Activated T-helper 17 cell treated with anti-CD3 and anti-CD28 coated beads, Interleukin-2, amount 50 U/mL, for 72 hours (primary cell): Measurements from ENCODE around the gene BEND7. TPM values are rescaled to one million over a fixed set of nuclear protein-coding genes. Genes with fewer than 3 reads are reported as not detected.

Source experiments
- ATAC-seq: fragments of 150-1000 bp; cut with Tn5 transposase; replicated peaks from 2 replicates; pipeline ENCODE4 v1.10.0; 2021; ENCODE audit warnings: mild to moderate bottlenecking, moderate library complexity
- H3K27ac Mint-ChIP-seq: one replicate; pipeline ENCODE4 v1.8.0; 2022; ENCODE audit warnings: mixed read lengths
- H3K27me3 Mint-ChIP-seq: one replicate; pipeline ENCODE4 v1.8.0; 2022; ENCODE audit warnings: mixed read lengths
- H3K36me3 Mint-ChIP-seq: one replicate; pipeline ENCODE4 v1.8.0; 2022; ENCODE audit warnings: low read depth, mild to moderate bottlenecking, mixed read lengths
- H3K4me1 Mint-ChIP-seq: one replicate; pipeline ENCODE4 v1.8.0; 2022; ENCODE audit warnings: mixed read lengths
- H3K4me3 Mint-ChIP-seq: one replicate; pipeline ENCODE4 v1.8.0; 2022; ENCODE audit warnings: mild to moderate bottlenecking, mixed read lengths
- H3K9me3 Mint-ChIP-seq: one replicate; pipeline ENCODE4 v1.8.0; 2022; ENCODE audit warnings: mixed read lengths
- total RNA-seq, 2 donors: library from RNA; stranded (reverse); gene quantifications; one replicate each; pipeline ENCODE4 v1.2.3, GENCODE V29; 2022

Gene BEND7
- total RNA-seq, 2 donors from 2014 or later = not detected

- no peaks in the 10 kb centered on the region for H3K4me1 Mint-ChIP-seq
- H3K27me3 Mint-ChIP-seq = peaks cover 24% of the 10 kb centered on the region
- no peak overlapping the region for H3K4me3 Mint-ChIP-seq
- ATAC-seq = no peak
- H3K27ac Mint-ChIP-seq = no peak overlapping the region
- no peaks in the 10 kb centered on the region for H3K9me3 Mint-ChIP-seq
- H3K36me3 Mint-ChIP-seq = no peaks in the 10 kb centered on the region
Observed at GRCh38 chr10:13481690-13482089, 47.1 kb downstream of the BEND7 start.

- Mint-ChIP-seq H3K27me3 (peaks cover 7% of the 10 kb centered on the region), H3K4me3 (no peak overlapping the region), H3K4me1 (no peaks in the 10 kb centered on the region), H3K36me3 (no peaks in the 10 kb centered on the region), H3K27ac (no peak overlapping the region), H3K9me3 (no peaks in the 10 kb centered on the region)
- no peak for ATAC-seq
Observed at GRCh38 chr10:13475124-13475523, 53.7 kb downstream of the BEND7 start.

- ATAC-seq = no peak
- Mint-ChIP-seq H3K4me3 (no peak overlapping the region), H3K36me3 (no peaks in the 10 kb centered on the region), H3K9me3 (no peaks in the 10 kb centered on the region), H3K27me3 (peaks cover 5% of the 10 kb centered on the region), H3K27ac (no peak overlapping the region), H3K4me1 (no peaks in the 10 kb centered on the region)
Observed at GRCh38 chr10:13473986-13474385, 54.8 kb downstream of the BEND7 start.

DNA sequence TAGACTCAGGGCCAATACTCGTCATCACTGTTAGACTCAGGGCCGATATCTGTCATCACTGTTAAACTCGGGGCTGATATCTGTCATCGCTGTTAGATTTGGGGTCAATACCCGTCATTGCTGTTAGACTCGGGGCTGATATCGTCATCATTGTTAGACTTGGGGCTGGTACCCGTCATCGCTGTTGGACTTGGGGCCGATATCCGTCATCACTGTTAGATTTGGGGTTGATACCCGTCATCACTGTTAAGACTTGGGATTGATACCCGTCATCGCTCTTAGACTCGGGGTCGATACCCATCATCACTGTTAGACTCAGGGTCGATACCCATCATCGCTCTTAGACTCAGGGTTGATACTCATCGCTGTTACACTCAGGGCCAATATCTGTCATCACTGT is 56.5 kb downstream of the BEND7 start:
- no peak for ATAC-seq
- Mint-ChIP-seq H3K4me1 (no peaks in the 10 kb centered on the region), H3K27ac (no peak overlapping the region)

DNA sequence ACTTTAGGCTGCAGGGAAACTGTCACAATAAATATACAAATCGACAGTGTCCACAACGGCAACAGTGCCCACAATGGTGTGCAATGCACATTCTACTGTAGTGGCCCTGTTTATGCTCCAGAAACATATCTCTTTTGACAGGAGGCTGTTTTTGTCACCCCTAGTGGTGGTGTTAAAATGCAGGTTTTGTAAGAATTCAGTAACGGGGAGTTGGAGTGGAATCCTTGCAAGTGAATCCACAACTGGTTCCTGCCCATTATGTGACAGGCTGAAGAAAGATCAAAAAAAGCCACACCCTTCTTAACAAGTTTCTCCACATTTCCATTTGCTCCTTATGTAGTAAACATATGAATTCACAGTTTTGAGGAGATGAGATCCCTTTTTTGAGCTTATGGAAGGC is 58.5 kb downstream of the BEND7 start:
- no peak overlapping the region for H3K27ac Mint-ChIP-seq
- H3K36me3 Mint-ChIP-seq = no peaks in the 10 kb centered on the region
- no peak for ATAC-seq
- H3K4me3 Mint-ChIP-seq = no peak overlapping the region
- H3K9me3 Mint-ChIP-seq = no peaks in the 10 kb centered on the region
- no peaks in the 10 kb centered on the region for H3K27me3 Mint-ChIP-seq
- H3K4me1 Mint-ChIP-seq = no peaks in the 10 kb centered on the region

More for the DNA sequence above, 56.5 kb downstream of the BEND7 start:
- no peak overlapping the region for H3K4me3 Mint-ChIP-seq
- no peaks in the 10 kb centered on the region for H3K27me3 Mint-ChIP-seq
- H3K36me3 Mint-ChIP-seq = no peaks in the 10 kb centered on the region
- no peaks in the 10 kb centered on the region for H3K9me3 Mint-ChIP-seq

DNA sequence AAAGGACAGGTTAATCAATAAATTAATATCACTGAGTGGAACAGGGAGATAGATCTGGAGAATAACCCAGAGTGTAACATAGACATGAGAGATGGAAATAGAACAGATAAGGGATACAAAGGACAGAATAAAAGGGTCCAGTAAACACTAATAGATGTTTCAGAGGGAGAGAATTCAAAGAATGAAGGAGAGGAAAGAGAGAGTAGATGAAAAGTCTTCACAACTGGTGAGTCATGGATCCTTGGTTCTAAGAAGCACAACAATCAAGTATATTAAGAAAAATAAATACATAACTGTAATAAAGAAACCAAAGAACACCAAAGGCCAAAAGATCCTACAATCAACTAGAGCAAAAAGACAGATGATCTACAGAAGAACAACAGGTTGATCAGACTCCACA is 66.3 kb downstream of the BEND7 start:
- H3K9me3 Mint-ChIP-seq = peaks cover 12% of the 10 kb centered on the region
- H3K36me3 Mint-ChIP-seq = no peaks in the 10 kb centered on the region
- no peaks in the 10 kb centered on the region for H3K4me1 Mint-ChIP-seq
- no peak overlapping the region for H3K27ac Mint-ChIP-seq
- no peak for ATAC-seq
- H3K27me3 Mint-ChIP-seq = peaks cover 27% of the 10 kb centered on the region
- H3K4me3 Mint-ChIP-seq = no peak overlapping the region

DNA sequence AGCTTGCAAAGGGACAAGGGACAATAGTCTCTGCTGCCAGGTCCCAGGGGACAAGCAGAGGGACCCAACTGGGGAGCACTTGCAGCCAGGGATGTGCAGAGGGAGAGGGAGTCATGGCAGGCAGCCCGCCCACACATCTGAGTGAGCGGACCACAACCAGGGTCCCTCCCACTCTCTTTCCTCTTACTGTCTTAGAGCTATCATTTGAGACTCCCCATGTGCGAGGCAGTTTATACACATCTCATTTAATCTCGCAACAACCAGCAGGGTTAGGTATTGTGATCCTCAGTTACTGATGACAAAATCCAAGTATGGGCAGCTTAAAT is 70.2 kb downstream of the BEND7 start:
- Mint-ChIP-seq H3K36me3 (no peaks in the 10 kb centered on the region), H3K27me3 (peaks cover 38% of the 10 kb centered on the region), H3K4me1 (peaks cover 6% of the 10 kb centered on the region), H3K9me3 (peaks cover 12% of the 10 kb centered on the region), H3K4me3 (no peak overlapping the region), H3K27ac (no peak overlapping the region)
- ATAC-seq = no peak

- H3K27ac Mint-ChIP-seq = no peak overlapping the region
- H3K9me3 Mint-ChIP-seq = peaks cover 12% of the 10 kb centered on the region
- H3K4me3 Mint-ChIP-seq = no peak overlapping the region
- peaks cover 38% of the 10 kb centered on the region for H3K27me3 Mint-ChIP-seq
- H3K4me1 Mint-ChIP-seq = peaks cover 6% of the 10 kb centered on the region
- H3K36me3 Mint-ChIP-seq = no peaks in the 10 kb centered on the region
- no peak for ATAC-seq
Observed at GRCh38 chr10:13457958-13458686, 70.7 kb downstream of the BEND7 start.

DNA sequence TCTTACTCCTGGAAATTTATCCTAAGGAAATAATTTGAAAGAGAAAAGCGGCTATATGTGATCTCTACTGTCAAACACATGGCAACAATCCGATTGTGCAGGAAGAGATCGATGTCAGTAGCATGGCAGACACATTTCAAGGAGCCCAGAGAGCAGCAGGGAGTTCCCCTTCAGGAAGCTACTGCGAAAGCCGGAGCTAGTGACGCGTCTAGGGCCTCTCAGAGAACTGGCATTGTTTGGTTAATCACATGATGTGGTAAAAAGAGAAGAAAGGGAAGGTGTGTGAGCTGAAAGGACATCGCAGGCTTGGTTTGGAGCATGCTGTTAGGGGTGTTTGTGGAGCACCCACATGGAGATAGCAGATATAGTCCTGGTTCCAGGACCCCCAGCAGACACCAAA is 74.9 kb downstream of the BEND7 start:
- peak; percentile 81 for ATAC-seq
- H3K4me3 Mint-ChIP-seq = no peak overlapping the region

GRCh38 chr10:13450069-13450468 is 78.7 kb downstream of the BEND7 start:
- no peak overlapping the region for H3K4me3 Mint-ChIP-seq
- no peaks in the 10 kb centered on the region for H3K9me3 Mint-ChIP-seq
- no peaks in the 10 kb centered on the region for H3K36me3 Mint-ChIP-seq
- H3K27me3 Mint-ChIP-seq = peaks cover 21% of the 10 kb centered on the region
- ATAC-seq = no peak
- H3K4me1 Mint-ChIP-seq = peaks cover 6% of the 10 kb centered on the region
- H3K27ac Mint-ChIP-seq = no peak overlapping the region

More for the DNA sequence above, 74.9 kb downstream of the BEND7 start:
- peaks cover 6% of the 10 kb centered on the region for H3K4me1 Mint-ChIP-seq
- H3K9me3 Mint-ChIP-seq = no peaks in the 10 kb centered on the region
- peaks cover 33% of the 10 kb centered on the region for H3K27me3 Mint-ChIP-seq
- H3K27ac Mint-ChIP-seq = no peak overlapping the region
- no peaks in the 10 kb centered on the region for H3K36me3 Mint-ChIP-seq

- H3K9me3 Mint-ChIP-seq = no peaks in the 10 kb centered on the region
- no peak for ATAC-seq
Observed at GRCh38 chr10:13449296-13449695, 79.5 kb downstream of the BEND7 start.

DNA sequence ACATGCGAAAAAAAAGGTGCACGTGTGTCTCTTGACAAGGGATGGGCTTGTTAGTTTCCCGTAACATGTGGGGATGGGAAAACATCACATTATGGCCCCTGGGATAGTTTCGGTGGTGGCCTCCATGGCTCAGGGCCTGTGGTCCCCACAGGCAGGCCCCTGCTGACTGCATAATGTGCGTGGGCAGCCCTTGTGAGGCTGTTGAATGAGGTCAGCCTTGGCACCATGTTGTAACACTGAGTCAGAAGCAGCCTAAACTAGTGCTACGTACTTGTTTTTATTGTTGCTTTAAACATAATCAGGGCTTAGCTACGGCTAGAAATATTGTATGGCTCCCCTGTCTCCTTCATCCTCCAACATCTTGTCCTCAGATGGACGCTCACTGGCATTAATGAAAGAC is 80.6 kb downstream of the BEND7 start:
- H3K4me3 Mint-ChIP-seq = no peak overlapping the region
- H3K4me1 Mint-ChIP-seq = no peaks in the 10 kb centered on the region
- no peaks in the 10 kb centered on the region for H3K36me3 Mint-ChIP-seq
- no peak for ATAC-seq
- H3K27me3 Mint-ChIP-seq = peaks cover 13% of the 10 kb centered on the region
- H3K27ac Mint-ChIP-seq = no peak overlapping the region
- H3K9me3 Mint-ChIP-seq = no peaks in the 10 kb centered on the region

More at GRCh38 chr10:13449296-13449695, 79.5 kb downstream of the BEND7 start:
- Mint-ChIP-seq H3K27me3 (peaks cover 18% of the 10 kb centered on the region), H3K4me1 (peaks cover 6% of the 10 kb centered on the region), H3K36me3 (no peaks in the 10 kb centered on the region), H3K27ac (no peak overlapping the region), H3K4me3 (no peak overlapping the region)

DNA sequence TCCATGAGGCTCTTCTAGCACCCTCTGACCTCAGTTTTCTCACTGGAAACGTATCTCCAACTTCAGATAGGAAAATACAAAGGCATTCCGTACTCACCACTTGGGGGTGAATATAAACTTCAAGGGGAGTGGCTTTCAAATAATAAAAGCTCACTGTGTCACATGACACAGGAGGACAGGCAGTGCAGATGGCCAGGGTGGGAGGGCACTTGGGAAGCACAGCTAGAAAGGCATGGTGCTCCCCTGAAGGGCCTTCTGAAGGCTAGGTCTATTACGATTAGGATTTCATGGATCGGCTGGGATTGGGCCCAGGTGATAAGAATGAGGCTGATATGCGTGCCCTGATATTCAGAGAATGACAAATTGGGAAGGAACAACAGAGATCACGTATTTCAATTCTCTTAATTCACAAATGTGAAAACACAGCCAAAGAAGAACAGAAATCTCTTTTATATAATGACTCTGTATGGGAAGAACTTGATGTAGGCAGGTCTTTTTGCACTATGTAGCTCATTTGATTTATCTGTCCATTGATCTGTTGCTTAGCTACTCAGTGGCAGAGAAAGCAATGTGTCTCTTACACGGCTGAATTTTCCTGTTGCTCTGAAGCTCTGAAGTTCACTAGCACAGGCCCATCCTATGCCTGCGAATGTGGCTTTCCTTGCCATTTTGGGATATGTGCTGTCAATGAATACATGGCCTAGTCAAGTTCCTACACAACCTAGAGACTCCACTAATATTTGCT is 83.0 kb downstream of the BEND7 start:
- Mint-ChIP-seq H3K4me3 (no peak overlapping the region), H3K9me3 (no peaks in the 10 kb centered on the region), H3K27me3 (peaks cover 28% of the 10 kb centered on the region), H3K27ac (no peak overlapping the region), H3K36me3 (no peaks in the 10 kb centered on the region), H3K4me1 (no peaks in the 10 kb centered on the region)
- ATAC-seq = no peak

DNA sequence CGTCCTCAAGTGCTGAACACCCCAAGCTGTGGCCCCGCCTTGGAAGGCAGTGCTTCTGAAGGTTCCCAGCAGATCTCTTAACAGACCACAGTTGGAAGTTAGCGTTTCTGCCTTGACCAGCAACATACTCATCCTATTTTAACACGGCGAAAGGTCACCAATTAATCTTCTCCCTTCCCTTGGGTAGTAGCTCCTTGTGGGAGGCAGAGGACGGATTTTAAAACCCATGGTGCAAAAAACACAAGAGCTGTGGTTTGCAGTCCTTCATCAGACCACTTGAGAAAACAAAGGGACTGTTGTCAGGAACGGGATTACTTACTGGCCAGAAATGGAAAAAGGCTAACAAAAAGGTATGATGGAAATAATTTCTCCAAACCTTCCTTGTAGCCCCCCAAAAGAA is 87.3 kb downstream of the BEND7 start:
- H3K36me3 Mint-ChIP-seq = no peaks in the 10 kb centered on the region
- ATAC-seq = no peak
- H3K27ac Mint-ChIP-seq = no peak overlapping the region
- H3K4me3 Mint-ChIP-seq = no peak overlapping the region
- H3K27me3 Mint-ChIP-seq = peaks cover 37% of the 10 kb centered on the region
- H3K9me3 Mint-ChIP-seq = no peaks in the 10 kb centered on the region
- peaks cover 7% of the 10 kb centered on the region for H3K4me1 Mint-ChIP-seq
